Activated CD8-positive, alpha-beta memory T cell treated with anti-CD3 and anti-CD28 coated beads for 24 hours (primary cell): ENCODE results near the gene BCAS3.
"Not testable (repeated sequence)": the region's sequence is repeated elsewhere in the genome, so short reads cannot be mapped to it uniquely, and the experiment has no call there.

ENCODE experiments used
- DNase-seq: peaks from one replicate; pipeline ENCODE4 v3.0.0-alpha.2; 2020

BCAS3 gene

GRCh38 chr17:60804831-60805230, 127.2 kb downstream of the BCAS3 start:
- no peak for DNase-seq

DNA sequence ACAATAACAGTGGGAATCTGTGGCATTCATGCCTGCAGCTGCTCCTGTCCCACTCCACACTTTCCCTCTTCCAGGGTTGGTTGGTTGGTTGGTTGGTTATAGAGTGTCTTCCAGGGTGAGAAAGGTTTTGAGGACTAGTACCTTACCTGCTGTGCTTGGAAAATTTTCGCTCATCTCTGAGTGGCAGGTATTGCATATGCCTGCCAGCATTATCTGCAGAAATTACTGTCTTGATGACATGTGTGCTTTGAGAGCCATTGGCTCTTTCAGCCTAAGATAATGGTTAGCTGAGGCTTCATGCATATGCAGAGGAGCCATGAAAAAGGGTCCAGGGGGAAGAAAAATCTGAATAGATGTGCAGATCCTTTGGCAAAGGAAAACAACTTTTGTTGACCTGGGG, 131.8 kb downstream of the BCAS3 start:
- DNase-seq = no peak

DNA sequence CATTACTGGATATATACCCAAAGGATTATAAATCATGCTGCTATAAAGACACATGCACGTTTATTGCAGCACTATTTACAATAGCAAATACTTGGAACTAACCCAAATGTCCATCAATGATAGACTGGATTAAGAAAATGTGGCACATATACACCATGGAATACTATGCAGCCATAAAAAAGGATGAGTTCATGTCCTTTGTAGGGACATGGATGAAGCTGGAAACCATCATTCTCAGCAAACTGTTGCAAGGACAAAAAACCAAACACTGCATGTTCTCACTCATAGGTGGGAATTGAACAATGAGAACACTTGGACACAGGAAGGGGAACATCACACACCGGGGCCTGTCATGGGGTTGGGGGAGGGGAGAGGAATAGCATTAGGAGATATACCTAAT, 137.3 kb downstream of the BCAS3 start:
- not testable (repeated sequence) for DNase-seq

GRCh38 chr17:60817192-60817591, 139.5 kb downstream of the BCAS3 start:
- DNase-seq = no peak

- no peak for DNase-seq
These were observed 141.9 kb downstream of the BCAS3 start for GRCh38 chr17:60819447-60820130.

DNA sequence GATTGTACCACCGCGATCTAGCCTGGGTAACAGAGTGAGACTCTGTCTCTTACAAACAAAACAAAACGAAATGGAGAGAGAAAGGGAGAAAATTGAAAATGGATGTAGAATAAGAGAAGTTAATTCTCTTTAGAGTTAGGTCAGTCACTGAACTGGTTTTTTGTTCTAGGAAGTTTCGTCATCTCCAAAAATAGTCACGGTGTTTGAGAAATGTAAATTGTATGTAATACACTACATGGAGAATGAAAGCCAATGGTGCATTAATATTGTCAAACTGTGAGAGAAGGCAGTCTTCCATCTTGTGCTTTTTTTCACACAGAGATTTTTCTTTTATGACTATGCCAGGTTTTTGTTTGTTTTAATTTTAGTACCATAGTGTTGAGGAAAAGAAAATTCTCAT, 145.9 kb downstream of the BCAS3 start:
- no peak for DNase-seq

- DNase-seq = no peak
These were observed 147.7 kb downstream of the BCAS3 start for GRCh38 chr17:60825351-60825750.

DNA sequence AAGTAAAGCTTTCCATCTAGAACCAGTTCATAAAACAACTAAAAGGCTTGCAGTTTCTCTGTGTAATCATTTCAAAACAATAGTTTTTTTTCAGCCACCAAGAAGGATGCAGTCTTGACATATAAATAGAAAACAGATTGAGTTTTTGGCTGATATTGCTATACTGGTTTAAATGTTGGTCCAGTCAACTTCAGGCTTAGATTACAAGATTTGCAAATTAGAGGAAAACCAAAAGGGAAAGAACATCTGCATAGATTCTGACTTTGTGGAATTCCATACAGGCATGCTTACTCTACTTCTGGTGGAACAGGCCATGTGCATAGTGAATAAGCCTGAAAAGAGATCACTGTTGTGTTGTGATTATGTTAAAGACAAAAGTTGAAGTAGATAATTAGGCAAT, 150.3 kb downstream of the BCAS3 start:
- DNase-seq = no peak

GRCh38 chr17:60832151-60832585, 154.5 kb downstream of the BCAS3 start:
- DNase-seq = no peak

- DNase-seq = no peak
These were observed 155.0 kb downstream of the BCAS3 start for GRCh38 chr17:60832631-60833030.

DNA sequence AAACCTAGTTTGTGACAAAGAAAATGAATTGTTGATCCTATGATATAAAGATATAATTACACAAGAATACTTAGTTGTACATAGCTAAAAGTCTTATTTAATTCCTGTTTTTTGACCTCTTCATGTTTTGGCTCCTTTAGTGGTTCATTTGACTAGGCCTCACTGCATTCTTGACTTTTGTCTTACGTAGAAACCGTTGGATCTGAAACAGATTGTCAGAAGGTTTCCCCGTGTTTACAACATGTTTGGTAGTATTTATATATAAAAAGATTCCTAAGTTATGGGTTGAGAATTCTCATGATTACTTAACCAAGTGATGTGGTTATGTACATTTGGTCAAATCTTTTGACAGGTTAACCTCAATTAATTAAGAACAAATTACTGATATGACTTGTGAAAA, 162.8 kb downstream of the BCAS3 start:
- DNase-seq = no peak

- no peak for DNase-seq
These were observed 167.4 kb downstream of the BCAS3 start for GRCh38 chr17:60845012-60845411.

- DNase-seq = no peak
These were observed 168.5 kb downstream of the BCAS3 start for GRCh38 chr17:60846175-60846574.

- DNase-seq = no peak
These were observed 173.5 kb downstream of the BCAS3 start for GRCh38 chr17:60851181-60851580.

DNA sequence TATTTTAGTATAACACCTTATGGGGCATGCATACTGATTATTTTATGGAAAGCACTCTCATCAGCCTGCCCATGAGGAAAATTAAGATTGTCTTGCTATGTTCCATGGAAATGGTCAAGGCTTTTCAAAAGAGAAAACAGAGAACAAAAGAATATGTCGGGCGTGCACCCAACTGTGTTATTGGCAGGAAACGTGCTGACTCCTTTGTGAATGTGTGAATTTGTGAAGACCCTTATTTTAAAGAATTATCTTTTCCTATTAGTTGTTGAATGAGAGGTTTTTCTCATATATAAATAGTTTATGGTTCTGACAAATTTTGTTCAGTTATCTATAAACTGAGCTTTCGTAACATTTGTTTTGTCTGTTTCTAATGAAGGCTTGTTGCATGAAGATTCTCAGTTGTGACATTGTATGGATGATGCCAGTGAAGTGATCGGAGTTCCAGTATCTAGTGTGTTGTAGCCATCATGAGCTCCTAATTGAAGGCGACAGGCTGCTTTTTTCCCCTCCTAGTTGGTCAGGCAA, 180.0 kb downstream of the BCAS3 start:
- no peak for DNase-seq

DNA sequence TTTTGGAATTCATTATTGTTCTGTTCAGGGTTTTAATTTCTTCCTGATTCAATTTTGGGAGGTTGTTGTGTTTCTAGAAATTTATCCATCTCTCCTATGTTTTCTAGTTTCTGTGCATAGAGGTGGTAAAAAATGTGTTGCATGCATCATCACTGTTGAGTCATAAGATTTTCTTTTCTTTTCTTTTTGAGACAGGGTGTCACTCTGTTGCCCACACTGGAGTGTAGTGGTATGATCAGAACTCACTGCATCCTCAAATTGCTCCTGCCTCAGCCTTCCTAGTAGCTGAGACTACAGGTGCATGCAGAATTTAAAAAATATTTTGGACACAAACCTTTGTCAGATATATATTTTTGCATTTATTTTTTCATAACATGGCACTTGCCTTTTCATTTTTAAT, 184.8 kb downstream of the BCAS3 start:
- DNase-seq = no peak

GRCh38 chr17:60863892-60864707, 186.4 kb downstream of the BCAS3 start:
- DNase-seq = no peak

DNA sequence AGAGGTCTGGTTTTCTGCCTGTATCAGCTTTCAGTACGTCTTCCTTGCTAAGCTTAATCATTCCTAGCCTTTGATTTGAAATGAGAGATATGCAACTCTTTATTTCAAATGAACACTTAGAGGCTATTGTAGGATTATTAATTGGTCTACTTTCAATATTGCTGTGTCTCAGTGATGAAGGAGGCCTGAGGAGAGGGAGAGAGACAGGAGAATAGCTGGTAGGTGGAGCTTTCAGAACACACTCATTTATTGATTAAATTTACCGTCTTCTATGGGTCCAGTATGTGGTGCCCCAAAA, 187.0 kb downstream of the BCAS3 start:
- no peak for DNase-seq

DNA sequence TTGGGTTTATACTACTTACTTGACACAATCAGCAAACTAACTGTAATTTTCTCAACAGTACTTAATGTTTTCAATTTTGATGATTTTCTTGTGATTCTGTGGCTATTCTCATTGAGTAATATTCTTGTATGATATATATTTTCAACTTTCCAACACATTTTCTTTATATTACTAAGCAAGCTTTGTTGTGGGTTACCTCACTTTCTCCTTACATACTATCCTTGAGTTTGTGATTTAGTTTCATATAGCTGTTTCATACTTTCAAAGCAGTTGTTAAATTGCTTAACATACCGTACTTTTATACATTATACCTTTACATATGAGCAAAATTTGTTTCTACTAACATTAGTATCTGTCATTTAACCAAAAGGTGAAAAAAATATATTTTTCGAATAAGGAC, 197.1 kb downstream of the BCAS3 start:
- no peak for DNase-seq

- not testable (repeated sequence) for DNase-seq
These were observed 209.3 kb downstream of the BCAS3 start for GRCh38 chr17:60886731-60887613.

DNA sequence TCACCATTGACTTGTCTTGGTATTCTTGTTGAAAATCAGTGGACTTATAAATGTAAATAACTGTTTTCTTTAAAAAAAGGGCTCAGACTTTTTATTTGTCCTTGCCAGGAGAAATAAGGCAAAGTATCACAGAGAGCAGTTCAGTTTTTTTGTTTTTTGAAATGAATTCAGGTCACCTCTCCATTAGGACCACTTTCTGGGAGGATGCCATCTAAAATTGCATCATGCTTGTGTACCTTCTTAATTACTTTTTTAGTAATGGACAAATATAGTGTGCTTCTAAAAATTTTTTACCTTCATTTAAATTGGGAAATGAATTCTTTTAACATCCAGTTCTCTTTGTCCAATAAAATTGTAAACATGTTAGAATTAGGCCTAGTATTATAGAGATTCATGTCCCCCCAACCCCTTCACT, 210.0 kb downstream of the BCAS3 start:
- no peak for DNase-seq

DNA sequence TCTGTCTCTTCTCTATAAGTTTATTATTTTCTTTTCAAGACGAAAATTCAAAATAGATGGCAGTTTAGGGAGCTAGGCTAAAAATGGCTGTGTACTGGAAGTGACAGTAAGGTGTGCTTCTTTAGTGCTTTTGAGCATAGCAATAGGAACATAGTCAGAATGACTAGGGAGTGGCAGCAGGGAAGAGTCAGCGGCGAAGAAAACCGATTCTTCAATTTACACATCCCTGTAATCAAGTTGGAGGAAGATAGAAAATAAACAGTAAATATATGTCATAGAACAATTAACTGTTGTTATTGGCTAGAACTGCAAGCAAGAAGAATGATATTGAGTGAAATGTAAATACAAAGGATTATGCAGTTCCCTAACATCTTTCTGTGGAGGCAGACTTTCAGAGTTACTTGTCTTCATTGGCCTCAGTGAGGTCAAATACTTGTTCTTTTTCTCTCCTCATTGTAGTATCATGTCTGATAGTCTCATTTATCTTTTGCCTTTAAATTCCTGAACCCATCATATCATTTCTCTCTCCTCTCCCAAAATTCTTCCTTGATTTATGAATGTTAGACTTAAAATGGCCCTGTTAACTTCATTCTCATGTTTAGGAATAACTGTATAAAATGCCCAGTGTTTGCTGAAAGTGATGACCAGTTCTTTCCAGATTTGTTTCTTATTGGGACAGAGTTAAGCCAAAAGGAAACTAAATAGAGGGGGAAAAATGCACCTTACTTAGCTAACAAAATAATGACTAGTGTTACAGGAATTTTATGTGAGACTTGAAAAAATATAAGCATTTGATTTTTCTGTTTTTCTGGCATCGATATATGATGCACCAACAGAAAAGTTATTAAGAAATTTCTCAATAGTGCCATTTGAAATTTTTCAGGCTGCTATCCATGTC, 211.4 kb downstream of the BCAS3 start:
- DNase-seq = no peak
